GM18873 (cell line): ENCODE data around the gene DGKZ.

Experiments used
- ATAC-seq: cut with Tn5 transposase; IDR thresholded peaks from one replicate; pipeline ENCODE4 v1.9.1; 2021; ENCODE audit warnings: mild to moderate bottlenecking, moderate library complexity, moderate number of reproducible peaks; ENCODE audit not compliant: unreplicated experiment, low FRiP score

DGKZ gene

DNA sequence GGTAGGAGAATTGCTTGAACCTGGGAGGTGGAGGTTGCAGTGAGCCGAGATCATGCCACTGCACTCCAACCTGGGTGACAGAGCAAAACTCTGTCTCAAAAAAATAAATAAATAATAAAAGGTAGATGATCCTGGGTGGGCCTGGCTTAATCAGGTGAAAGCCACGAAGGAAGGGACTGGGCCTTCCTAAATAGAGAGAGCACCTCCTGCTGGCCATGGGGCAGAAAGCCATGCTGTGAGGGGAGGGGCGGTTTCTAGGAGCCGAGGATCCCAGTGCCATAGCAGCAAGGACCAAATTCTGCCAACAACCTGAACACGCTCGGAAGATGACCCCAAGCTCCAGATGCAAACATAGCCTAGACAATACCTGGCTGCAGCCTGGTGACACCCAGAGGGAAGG lies 24.5 kb upstream of the DGKZ start:
- ATAC-seq, result no peak

- no peak for ATAC-seq
Measured at GRCh38 chr11:46326813-46327416, 20.3 kb upstream of the DGKZ start.

DNA sequence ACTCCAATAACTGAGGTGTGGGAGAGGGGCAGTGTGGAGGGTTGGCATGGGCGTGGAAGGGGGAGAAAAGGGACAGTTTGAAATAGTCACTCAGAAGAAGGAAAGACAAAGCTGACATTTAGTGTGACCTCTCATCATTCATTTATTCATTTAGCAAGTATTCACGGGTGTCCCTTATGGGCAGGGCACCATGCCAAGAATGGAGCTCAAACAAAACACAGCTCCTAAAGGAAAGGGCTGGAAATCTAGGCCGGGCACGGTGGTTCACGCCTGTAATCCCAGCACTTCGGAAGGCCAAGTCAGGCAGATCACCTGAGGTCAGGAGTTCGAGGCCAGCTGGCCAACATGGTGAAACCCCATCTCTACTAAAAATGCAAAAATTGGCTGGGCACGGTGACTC lies 19.4 kb upstream of the DGKZ start:
- ATAC-seq, result no peak

- ATAC-seq, result no peak
Measured at GRCh38 chr11:46330154-46330553, 17.1 kb upstream of the DGKZ start.

DNA sequence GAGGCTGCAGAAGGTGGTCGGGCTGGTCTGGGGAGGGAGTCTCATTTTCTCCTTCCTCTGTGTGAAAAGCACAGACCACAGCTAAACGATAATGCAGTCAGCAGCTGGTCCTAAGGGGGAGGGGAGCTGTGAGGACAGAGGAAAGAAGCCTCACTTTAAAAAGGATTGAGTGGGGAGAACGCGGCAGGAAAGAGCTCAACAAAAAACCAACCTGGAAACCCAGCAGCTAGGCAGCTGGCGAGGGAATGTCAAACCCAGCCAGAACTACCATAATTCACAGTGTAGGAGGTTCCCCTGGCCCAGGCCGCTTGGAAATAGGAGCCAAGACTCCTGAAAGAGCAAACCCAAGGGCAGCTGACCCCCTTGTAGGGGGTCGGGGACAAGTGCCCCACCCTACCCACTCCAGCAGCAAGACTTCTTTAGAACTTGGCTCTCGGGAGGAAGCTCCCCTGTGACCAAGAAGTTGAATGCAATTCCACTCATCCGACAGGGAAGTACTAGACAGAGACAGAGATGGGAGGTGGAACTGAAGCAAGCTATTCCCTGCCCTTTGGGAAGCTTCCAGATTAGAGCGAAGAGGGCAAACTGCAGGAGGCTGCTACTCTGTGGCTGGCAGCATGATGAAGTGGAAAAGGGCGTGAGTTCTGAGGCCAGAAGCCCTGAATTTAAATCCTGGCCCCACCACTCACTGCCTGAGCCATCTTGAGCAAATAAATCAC lies 16.5 kb upstream of the DGKZ start:
- no peak for ATAC-seq

DNA sequence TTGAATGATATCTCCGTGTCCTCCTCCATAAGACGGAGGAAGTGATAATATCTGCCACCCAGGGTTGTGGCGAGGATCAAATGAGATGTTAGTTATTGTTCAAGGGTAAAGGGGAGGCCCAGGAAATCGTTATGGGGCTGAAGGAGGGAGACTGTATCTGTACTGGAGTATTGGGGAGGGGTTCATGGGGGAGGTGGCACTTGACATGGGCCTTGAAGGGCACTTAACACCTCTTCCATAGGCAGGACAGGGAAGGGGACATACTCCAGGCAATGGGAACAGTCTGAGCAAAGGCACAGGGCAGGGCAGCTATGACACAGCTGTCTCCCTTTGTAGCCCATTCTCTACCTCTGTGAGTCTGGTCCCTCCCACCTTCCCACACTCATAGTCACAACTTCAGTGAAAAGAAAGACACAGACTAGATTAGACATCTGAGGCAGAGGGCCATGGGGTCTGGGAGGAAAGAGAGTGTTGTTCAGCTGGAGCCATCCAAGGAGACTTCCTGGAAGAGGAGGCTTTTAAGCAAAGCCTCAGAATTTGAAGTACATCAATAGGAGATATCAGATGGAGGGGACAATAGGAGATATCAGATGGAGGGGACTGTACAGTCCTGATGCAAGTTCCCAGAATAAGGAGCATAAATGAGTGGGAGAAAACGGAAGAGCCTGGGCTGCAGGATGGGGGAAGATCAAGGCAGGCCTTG lies 15.8 kb upstream of the DGKZ start:
- ATAC-seq, result no peak

DNA sequence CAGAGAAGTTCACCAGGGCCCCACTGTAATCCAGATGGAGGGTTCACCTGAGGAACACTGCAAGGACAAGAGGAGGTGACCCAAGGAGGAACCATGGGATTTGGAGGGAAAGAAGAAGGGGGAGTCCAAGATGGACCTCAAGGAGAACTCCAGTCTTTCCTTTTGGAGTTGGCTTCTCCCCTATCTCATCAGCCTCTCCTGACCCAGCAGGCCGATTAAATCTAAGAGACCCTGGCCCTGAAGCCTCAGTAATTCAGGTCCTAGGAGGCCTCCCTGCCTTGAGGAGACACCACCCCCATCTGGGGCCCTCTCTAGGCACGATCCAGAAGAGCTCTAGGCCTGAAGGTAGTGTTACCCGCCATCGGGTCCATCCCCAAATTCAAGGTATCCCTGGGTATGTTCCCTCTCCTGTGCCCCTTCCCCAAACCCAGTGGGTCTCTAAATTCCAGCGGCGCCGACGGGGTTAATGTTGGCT lies 15.1 kb upstream of the DGKZ start:
- no peak for ATAC-seq

- ATAC-seq, result no peak
Measured at GRCh38 chr11:46332568-46333393, 14.5 kb upstream of the DGKZ start.

GRCh38 chr11:46333394-46333947 lies 13.8 kb upstream of the DGKZ start:
- no peak for ATAC-seq

GRCh38 chr11:46334211-46334610 lies 13.1 kb upstream of the DGKZ start:
- ATAC-seq, result no peak

DNA sequence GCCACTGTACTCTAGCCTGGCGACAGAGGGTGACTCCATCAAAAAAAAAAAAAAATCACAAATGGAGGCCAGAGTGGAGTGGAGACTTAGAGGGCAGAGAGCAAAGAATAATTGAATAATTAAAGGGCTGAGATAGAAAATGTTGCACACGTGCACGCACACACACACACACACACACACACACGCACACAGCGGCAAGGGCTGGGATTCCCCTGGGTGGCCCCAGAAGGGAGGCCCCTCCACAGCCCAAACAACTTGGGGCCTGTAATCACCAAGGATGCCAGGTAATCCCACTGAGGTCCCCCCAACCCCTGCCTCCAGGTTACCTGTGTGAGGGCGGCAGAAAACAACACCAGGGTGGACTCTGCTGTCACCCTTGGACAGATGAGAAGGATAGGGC lies 12.0 kb upstream of the DGKZ start:
- ATAC-seq, result no peak

DNA sequence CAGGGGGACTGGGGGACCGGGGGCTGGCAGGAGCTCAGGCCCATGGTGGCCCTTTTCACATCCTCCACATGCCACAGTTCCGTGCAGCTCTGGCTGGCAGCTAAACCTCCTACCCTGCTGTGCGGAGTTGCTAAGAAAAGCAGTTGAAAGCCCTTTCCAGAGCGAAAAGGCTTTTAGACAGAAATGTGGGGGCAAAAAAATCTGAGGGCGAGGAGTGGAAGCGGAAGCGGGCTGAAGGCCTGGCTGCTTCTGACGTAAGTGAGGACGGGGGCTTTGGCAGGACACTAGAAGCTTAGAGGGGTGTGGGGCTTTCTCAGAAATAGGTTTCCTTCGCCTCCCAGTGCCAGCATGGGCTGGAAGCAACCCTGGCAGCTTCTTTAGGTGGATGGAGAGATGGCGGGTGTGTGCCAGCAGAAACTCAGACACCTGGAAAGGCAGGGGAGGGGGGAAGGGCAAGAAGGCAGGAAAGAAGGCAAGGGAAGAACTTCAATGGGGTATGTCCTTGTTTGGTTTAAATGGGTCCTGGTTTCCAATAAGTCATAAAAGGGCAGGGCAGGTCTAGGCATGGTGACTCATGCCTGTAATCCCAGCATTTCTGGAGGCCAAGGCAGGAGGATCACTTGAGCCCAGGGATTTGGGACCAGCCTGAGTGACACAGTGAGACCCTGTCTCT lies 11.2 kb upstream of the DGKZ start:
- no peak for ATAC-seq

DNA sequence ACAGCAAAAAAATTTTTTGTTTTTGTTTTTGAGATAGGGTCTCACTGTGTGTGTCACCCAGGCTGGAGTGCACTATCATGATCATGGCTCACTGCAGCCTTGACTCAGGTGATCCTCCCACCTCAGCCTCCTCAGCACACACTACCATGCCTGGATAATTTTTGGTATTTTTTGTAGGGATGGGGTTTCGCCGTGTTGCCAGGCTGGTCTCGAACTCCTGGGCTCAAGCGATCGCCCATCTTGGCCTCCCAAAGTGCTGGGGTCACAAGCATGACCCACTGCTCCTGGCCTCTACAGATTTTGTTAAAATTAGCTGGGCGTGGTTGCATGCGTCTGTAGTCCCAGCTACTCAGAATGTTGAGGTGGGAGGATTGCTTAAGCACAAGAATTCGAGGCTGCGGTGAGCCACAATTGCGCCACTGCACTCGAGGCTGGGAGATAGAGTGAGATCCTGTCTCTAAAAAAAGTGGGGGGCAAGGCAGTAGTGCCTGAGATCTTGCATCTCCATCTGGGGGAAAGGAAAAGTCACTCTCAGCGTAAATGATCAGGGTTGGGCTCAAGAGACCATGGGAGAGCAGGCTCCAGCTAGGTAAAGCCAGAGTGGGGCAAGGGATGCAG lies 10.6 kb upstream of the DGKZ start:
- ATAC-seq, result no peak

- ATAC-seq, result no peak
Measured at GRCh38 chr11:46337626-46338345, 9.5 kb upstream of the DGKZ start.

- ATAC-seq, result no peak
Measured at GRCh38 chr11:46338636-46338987, 8.7 kb upstream of the DGKZ start.

- ATAC-seq, result no peak
Measured at GRCh38 chr11:46338988-46339666, 8.1 kb upstream of the DGKZ start.

DNA sequence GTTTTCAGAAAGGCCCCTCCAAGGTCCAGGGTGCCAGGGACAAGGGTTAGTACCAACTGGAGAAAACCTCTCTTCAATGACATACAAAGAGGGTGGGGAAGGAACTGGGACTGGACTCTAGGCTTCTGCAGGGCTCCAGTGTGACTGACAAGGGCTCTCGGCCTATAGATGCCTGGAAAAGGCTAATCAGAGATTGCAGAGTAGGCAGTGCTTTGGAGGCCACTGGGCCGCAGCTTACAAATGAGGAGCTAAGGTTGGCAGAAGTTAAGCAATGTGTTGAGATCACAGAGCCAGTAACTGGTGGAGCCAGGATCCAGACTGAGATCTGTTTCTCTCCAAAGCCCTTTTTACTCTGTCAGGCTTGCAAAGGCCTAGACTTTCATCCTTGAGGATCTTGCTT lies 7.4 kb upstream of the DGKZ start:
- ATAC-seq, result no peak

DNA sequence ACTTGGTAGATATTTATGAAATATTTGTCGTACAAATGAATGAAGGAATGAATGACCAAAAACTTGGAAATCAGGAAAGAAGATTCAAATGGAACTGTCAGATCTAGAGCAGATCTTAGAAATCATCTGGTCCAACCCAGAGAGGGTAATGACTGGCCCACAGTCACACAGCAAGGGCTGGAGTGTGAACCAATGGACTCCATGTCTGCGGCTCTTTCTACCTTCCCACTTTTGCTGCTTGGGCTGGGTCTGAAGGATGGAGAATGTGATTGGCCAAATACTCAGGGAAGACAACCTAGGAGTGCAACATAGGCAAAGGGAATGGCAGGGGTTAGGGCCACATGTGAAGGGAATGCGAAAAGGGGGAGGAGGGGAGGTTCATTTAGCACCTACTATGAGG lies 5.8 kb upstream of the DGKZ start:
- ATAC-seq, result no peak

- ATAC-seq, result no peak
Measured at GRCh38 chr11:46342239-46342638, 5.0 kb upstream of the DGKZ start.
